HEK293T (cell line): ENCODE data around the gene ERG28.

Experiments
- CTCF ChIA-PET: fragments of 350-600 bp; formaldehyde crosslinking; extraction: SDS; loops from one replicate; lab custom pipeline; 2021; ENCODE audit warnings: antibody characterized with exemption, inconsistent platforms; lab: Yijun Ruan, JAX
- POLR2A ChIA-PET: fragments of 350-600 bp; formaldehyde crosslinking; extraction: SDS; loops from one replicate; lab custom pipeline; 2020; ENCODE audit warnings: antibody characterized with exemption, inconsistent platforms; lab: Yijun Ruan, JAX
- DNase-seq: peaks from one replicate; pipeline ENCODE4 v3.0.0; 2012; ENCODE audit warnings: mixed read lengths; ENCODE audit errors: extremely low spot score
- ARNT ChIP-seq: fragments of 450-650 bp; IDR thresholded peaks from 2 replicates; pipeline ENCODE4 v1.6.1; 2017; ENCODE audit warnings: mild to moderate bottlenecking
- BHLHE40 ChIP-seq: fragments of 450-650 bp; IDR thresholded peaks from 2 replicates; pipeline ENCODE4 v1.6.1; 2016; ENCODE audit warnings: mild to moderate bottlenecking, moderate library complexity, borderline replicate concordance
- CTBP1 ChIP-seq: fragments of 450-650 bp; IDR thresholded peaks from 2 replicates; pipeline ENCODE4 v1.6.1; 2016; ENCODE audit warnings: borderline replicate concordance
- ELF4 ChIP-seq: fragments of 450-650 bp; IDR thresholded peaks from 2 replicates; pipeline ENCODE4 v1.6.1; 2017; ENCODE audit warnings: antibody characterized with exemption
- FOXA1 ChIP-seq: fragments of 450-650 bp; IDR thresholded peaks from 2 replicates; pipeline ENCODE4 v1.6.1; 2016; ENCODE audit warnings: mild to moderate bottlenecking
- FOXK2 ChIP-seq: fragments of 450-650 bp; IDR thresholded peaks from 2 replicates; pipeline ENCODE4 v1.6.1; 2016; ENCODE audit warnings: mild to moderate bottlenecking
- FOXM1 ChIP-seq: fragments of 450-650 bp; IDR thresholded peaks from 2 replicates; pipeline ENCODE4 v1.6.1; 2017; ENCODE audit warnings: mild to moderate bottlenecking, borderline replicate concordance
- HDGF ChIP-seq: fragments of 450-650 bp; IDR thresholded peaks from 2 replicates; pipeline ENCODE4 v1.6.1; 2017; ENCODE audit warnings: antibody characterized with exemption, borderline replicate concordance
- L3MBTL2 ChIP-seq: fragments of 450-650 bp; conservative IDR thresholded peaks from 2 replicates; pipeline ENCODE4 v1.6.1; 2016; ENCODE audit warnings: mild to moderate bottlenecking
- LEF1 ChIP-seq: fragments of 450-650 bp; IDR thresholded peaks from 2 replicates; pipeline ENCODE4 v1.6.1; 2017; ENCODE audit warnings: mild to moderate bottlenecking, borderline replicate concordance
- NFRKB ChIP-seq: fragments of 450-650 bp; IDR thresholded peaks from 2 replicates; pipeline ENCODE4 v1.6.1; 2016; ENCODE audit warnings: mild to moderate bottlenecking, moderate library complexity
- SP1 ChIP-seq: fragments of 450-650 bp; IDR thresholded peaks from 2 replicates; pipeline ENCODE4 v1.6.1; 2017
- SUZ12 ChIP-seq: fragments of 450-650 bp; IDR thresholded peaks from 2 replicates; pipeline ENCODE4 v1.6.1; 2016; ENCODE audit warnings: mild to moderate bottlenecking
- TARDBP ChIP-seq: fragments of 450-650 bp; IDR thresholded peaks from 2 replicates; pipeline ENCODE4 v1.6.1; 2016
- ZNF384 ChIP-seq: fragments of 450-650 bp; IDR thresholded peaks from 2 replicates; pipeline ENCODE4 v1.6.1; 2016
- TF ChIP-seq, protein P1 (sequence below): fragments of 450-650 bp; IDR thresholded peaks from 2 replicates; pipeline ENCODE4 v1.6.1; 2016

The ERG28 gene, protein sequence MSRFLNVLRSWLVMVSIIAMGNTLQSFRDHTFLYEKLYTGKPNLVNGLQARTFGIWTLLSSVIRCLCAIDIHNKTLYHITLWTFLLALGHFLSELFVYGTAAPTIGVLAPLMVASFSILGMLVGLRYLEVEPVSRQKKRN

DNA sequence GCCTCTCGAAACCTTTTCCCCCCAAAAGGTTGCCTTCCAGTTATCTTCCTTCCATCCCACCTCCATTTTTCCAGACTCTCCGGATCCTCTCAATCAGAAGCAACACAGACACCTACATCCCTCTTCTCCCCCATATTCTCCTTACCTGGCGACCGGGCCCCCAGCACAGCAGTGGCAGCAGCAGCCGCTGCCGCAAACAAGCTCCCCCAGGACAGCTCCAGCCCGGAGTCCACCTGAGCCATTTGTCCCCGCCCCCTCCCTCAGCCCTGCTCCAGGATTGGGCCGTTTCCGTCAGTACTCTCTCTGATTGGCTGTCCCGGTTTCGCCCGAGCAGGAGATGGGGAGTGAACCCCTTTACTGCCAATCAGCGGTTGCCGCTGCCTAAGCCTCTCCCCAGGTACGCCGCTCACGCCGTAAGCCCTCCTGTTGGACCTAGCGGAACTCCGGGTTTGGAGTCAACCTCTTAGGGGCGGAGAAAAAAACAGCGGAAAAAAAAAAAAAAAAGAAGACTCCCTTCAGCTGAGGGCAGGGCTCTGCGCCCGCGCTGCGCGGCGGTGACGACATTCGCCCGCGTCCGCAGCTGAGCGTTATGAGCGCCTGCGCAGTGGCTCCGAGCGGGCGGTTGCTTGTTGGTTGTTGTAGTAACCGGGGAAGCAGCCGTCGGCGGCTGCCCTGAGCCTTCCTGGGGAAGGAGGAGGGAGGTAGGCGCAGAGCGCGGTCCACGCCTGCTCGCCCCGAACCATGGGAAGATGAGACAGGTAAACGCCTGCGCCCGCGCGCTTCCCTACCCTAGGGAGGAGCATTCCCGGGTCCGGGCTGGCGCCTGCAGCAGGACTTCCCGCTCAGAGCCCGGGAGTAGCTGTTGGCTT, at the start of gene ERG28, which contains the start of gene TTLL5:
Gene ERG28 (minus strand): TSS at position 247 of the 869 bp plus-strand sequence. CDS start 3,374 bp downstream, outside the sequence.
Gene TTLL5 (plus strand): TSS at position 617 of the 869 bp plus-strand sequence. CDS start 1,904 bp downstream, outside the sequence.
- POLR2A ChIA-PET, result interaction anchor here (0.6 to 2.1 kb wide), 12 partner anchors 8 to 534 kb away, joined by 3 to 26 read pairs (median 4); partner anchors contain the start of genes FLVCR2 and NEK9
- TF ChIP-seq, protein P1, sequence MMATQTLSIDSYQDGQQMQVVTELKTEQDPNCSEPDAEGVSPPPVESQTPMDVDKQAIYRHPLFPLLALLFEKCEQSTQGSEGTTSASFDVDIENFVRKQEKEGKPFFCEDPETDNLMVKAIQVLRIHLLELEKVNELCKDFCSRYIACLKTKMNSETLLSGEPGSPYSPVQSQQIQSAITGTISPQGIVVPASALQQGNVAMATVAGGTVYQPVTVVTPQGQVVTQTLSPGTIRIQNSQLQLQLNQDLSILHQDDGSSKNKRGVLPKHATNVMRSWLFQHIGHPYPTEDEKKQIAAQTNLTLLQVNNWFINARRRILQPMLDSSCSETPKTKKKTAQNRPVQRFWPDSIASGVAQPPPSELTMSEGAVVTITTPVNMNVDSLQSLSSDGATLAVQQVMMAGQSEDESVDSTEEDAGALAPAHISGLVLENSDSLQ, result peak; percentile 98
- TF ChIP-seq CTBP1 (0 out of 2 replicates have a peak, but pooled peaks have one; percentile 8), ZNF384 (peak; percentile 99), SUZ12 (no peak)
- peak; percentile 96 for DNase-seq
- CTCF ChIA-PET, result interaction anchor here (0.6 to 1.4 kb wide), 2 partner anchors 84 to 526 kb away, joined by 3 to 13 read pairs; no protein-coding TSS in a partner anchor

DNA sequence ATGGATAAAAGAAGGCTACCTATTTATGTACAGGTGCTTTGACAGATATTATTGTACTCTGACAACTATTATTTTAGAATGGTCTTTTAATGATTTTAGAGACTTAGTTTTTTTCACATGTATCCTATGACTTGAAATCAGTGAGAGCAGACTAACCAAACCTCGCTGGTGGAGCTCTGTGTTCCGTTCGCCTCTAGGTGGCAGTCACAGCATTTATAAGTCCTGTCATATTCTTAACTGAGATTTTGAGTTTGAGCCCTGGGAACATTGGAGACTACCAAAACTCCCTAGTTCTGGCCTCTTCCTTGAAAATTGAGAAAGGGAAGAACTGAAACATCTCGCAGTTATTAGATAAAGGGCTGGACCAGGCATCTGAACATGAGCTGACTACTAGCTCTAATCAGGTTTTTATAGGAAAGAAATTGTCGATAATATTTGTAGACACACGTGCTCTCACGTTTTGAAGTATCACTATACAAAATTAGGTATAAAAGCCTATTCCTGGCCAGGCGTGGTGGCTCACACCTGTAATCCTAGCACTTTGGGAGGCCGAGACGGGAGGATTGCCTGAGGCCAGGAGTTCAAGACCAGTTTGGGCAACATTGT, 48.6 kb upstream of the ERG28 start:
- DNase-seq, result peak; percentile 71
- POLR2A ChIA-PET, result interaction anchor here (1.2 kb wide), 2 partner anchors 49 to 273 kb away, joined by 3 to 10 read pairs; partner anchors contain the start of genes ERG28 and TTLL5
- CTCF ChIA-PET, result interaction anchor here (0.6 to 2.8 kb wide), 18 partner anchors 11 to 590 kb away, joined by 3 to 17 read pairs (median 5); partner anchors contain the start of genes IFT43 and TGFB3
- TF ChIP-seq FOXA1 (no peak), FOXK2 (no peak), L3MBTL2 (no peak), SUZ12 (no peak), ARNT (no peak), ELF4 (no peak)

DNA sequence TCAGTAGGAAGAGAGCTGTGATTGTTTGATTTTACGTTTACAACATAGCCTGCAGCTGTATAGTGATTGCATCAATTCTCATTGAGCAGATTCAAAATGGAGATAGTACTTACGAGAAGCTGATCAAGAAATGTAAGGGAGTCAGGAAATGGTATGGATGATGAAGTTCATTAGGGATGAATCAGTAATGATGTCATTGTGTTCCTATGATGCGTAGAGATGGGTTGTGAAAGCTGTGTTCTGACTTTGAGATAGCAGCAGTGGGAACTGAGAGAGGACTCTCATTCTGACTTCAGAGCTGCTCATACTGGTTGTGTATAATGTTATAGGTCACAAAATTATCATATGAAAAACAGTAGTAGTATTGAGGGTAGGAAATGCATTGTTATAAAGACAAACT, 44.3 kb upstream of the ERG28 start:
- CTCF ChIA-PET, result no interaction called here
- POLR2A ChIA-PET, result no interaction called here

DNA sequence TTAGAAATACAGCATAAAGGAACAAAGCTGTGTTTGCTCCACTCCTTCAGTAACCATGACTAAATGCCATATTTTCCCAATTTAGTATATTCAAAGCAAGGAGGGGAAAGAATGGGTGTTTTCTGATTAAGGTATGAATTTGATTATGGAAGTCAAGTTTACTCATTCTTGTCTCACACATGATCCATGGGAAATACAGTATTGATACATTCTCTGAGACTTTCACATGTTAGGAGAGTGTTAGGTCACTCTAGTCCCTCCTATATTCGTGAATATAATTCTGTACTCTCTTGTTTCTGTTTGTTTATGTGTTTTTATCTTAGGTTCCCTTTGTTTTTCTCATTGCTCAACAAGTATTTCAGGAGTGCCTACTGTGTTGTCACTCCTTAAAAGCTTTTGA, 42.8 kb upstream of the ERG28 start:
- TF ChIP-seq NFRKB (no peak), HDGF (no peak), BHLHE40 (no peak), L3MBTL2 (no peak), ARNT (no peak), FOXA1 (no peak)
- CTCF ChIA-PET, result no interaction called here
- no peak for DNase-seq
- POLR2A ChIA-PET, result no interaction called here

More for the DNA sequence above, 44.3 kb upstream of the ERG28 start:
- TF ChIP-seq SP1, result no peak
- TF ChIP-seq FOXK2, result no peak
- no peak for TF ChIP-seq NFRKB
- TF ChIP-seq L3MBTL2, result no peak
- no peak for TF ChIP-seq LEF1
- no peak for TF ChIP-seq ELF4
- TF ChIP-seq ARNT, result no peak
- no peak for TF ChIP-seq BHLHE40
- TF ChIP-seq ZNF384, result no peak
- no peak for TF ChIP-seq SUZ12
- TF ChIP-seq FOXM1, result no peak
- TF ChIP-seq, protein P1, result no peak
- TF ChIP-seq HDGF, result no peak
- TF ChIP-seq CTBP1, result no peak
- TF ChIP-seq TARDBP, result no peak
- DNase-seq, result no peak

DNA sequence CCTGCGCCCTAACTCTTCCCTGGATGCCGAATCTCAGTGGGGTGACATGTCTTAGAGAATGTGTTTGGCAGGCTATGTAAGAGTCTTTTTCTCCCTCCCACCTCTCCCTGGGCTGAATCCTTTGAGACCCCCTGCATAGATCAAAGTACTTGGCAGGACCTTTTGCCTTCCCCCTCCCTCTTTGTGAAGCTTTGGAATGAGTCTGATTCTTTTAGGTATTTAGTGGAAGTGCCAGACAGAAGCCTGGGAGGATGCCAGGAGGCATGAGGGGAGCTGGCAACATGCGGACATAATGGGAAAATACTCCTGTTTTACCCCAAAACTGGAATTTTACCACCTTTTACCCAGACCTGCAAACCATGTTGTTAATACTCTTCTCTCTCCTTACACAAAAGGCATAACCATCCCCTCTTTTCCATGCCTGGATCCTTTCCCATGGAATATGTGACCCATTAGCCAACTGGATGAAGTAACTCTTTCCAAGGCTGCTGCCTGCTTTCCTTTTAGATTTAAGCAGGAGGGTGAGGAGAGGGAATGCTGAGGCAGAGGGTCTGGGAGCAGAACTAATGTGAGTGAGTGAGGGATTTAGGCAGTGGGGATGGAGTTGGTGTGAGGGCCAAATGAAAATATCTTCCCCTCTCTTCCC, 42.1 kb upstream of the ERG28 start:
- TF ChIP-seq CTBP1 (no peak), LEF1 (no peak), NFRKB (no peak), TARDBP (no peak), HDGF (no peak), FOXM1 (no peak), SUZ12 (no peak), BHLHE40 (no peak), FOXK2 (no peak), SP1 (no peak), ARNT (no peak), ZNF384 (no peak), FOXA1 (no peak), L3MBTL2 (no peak), ELF4 (no peak)
- TF ChIP-seq, protein P1, result no peak
- ChIA-PET CTCF (no interaction called here), POLR2A (no interaction called here)
- no peak for DNase-seq
